Panc1 (cell line): Measurements from ENCODE around the gene HMCES. TPM values are rescaled to one million over a fixed set of nuclear protein-coding genes. Genes with fewer than 3 reads are reported as not detected.
A peak's percentile ranks its signal among the peaks of the same experiment; 100 is the strongest.

Source experiments
- ATAC-seq: fragments of 200-7000 bp; cut with Tn5 transposase; 2 replicates; pipeline ENCODE4 v1.9.1; 2020; ENCODE audit warnings: mild to moderate bottlenecking, moderate library complexity
- BruUV-seq: library from RNA; stranded (reverse); fragments of 400-500 nt; replicated peaks from 2 replicates; lab custom pipeline; 2021; lab: Mats Ljungman, UMichigan
- CTCF ChIA-PET: fragments of 300-600 bp; sonication (Branson Sonifier 250); formaldehyde crosslinking; loops from one replicate; lab custom pipeline; 2022; ENCODE audit warnings: antibody characterized with exemption; lab: Charles Lee
- POLR2A ChIA-PET: fragments of 300-600 bp; sonication (Branson Sonifier 250); formaldehyde crosslinking; loops from one replicate; lab custom pipeline; 2022; ENCODE audit warnings: antibody characterized with exemption; lab: Charles Lee
- DNase-seq: peaks from one replicate; pipeline ENCODE4 v3.0.0-alpha.2; 2010; ENCODE audit warnings: low read depth, low spot score
- H3K27ac ChIP-seq: 2 replicates; pipeline ENCODE4 v1.5.1; 2011; ENCODE audit warnings: mild to moderate bottlenecking, low read length, inconsistent platforms
- H3K27me3 ChIP-seq: fragments of 200-500 bp; sonication (Bioruptor generic); 2 replicates; pipeline ENCODE4 v1.6.0; 2014; ENCODE audit warnings: low read length, inconsistent platforms; ENCODE audit not compliant: control insufficient read depth, insufficient read depth
- H3K36me3 ChIP-seq: fragments of 200-500 bp; sonication (Bioruptor generic); 2 replicates; pipeline ENCODE4 v1.5.1; 2014; ENCODE audit warnings: inconsistent platforms, mild to moderate bottlenecking, low read length, moderate library complexity; ENCODE audit not compliant: control insufficient read depth, insufficient read depth
- H3K4me1 ChIP-seq: 2 replicates; pipeline ENCODE4 v1.5.1; 2011; ENCODE audit warnings: inconsistent platforms, mild to moderate bottlenecking, low read length, moderate library complexity; ENCODE audit not compliant: control insufficient read depth, insufficient read depth
- H3K4me3 ChIP-seq, 2 experiments: 2 replicates each; pipeline ENCODE4 v1.5.1; 2011 to 2012; ENCODE audit warnings: low read depth in 2 of 2, low read length in 2 of 2, mild to moderate bottlenecking in 2 of 2, inconsistent platforms in 1 of 2, moderate library complexity in 1 of 2
- H3K9me3 ChIP-seq: fragments of 200-500 bp; sonication (Bioruptor generic); 2 replicates; pipeline ENCODE4 v1.5.1; 2014; ENCODE audit warnings: low read depth, mild to moderate bottlenecking, inconsistent platforms, low read length, moderate library complexity; ENCODE audit not compliant: control insufficient read depth, insufficient read depth
- CTCF ChIP-seq: fragments of 450-650 bp; IDR thresholded peaks from 2 replicates; pipeline ENCODE4 v1.5.1; 2017; ENCODE audit warnings: mild to moderate bottlenecking
- POLR2AphosphoS5 ChIP-seq: IDR thresholded peaks from 2 replicates; pipeline ENCODE4 v1.6.1; 2012; ENCODE audit warnings: mild to moderate bottlenecking, low read depth, low read length, moderate library complexity
- REST ChIP-seq, 2 experiments: IDR thresholded peaks; 2 replicates each; pipeline ENCODE4 v1.6.1; 2011 to 2012; ENCODE audit warnings: low read depth in 2 of 2, control low read depth in 1 of 2, low read length in 1 of 2, mild to moderate bottlenecking in 1 of 2, moderate library complexity in 1 of 2; ENCODE audit not compliant: insufficient read depth in 1 of 2
- SIN3A ChIP-seq: IDR thresholded peaks from 2 replicates; pipeline ENCODE4 v1.6.1; 2012; ENCODE audit warnings: low read depth, mild to moderate bottlenecking, low read length, moderate library complexity, borderline replicate concordance; ENCODE audit not compliant: insufficient read depth
- TCF7L2 ChIP-seq: IDR thresholded peaks from 2 replicates; pipeline ENCODE4 v1.6.1; 2011; ENCODE audit warnings: mild to moderate bottlenecking, low read depth, low read length, inconsistent platforms
- in situ Hi-C: cut with HindIII; loops from 2 replicates; pipeline ENCODE4 v1.10.0; 2016; ENCODE audit warnings: low sequenced_read_pairs, low pct_unique_long_range_greater_than_20kb
- intact Hi-C: fragments of 100-400 bp; cut with micrococcal nuclease; formaldehyde crosslinking; loops from one replicate; pipeline ENCODE4 v1.10.0; 2022; ENCODE audit not compliant: unreplicated experiment
- total RNA-seq: library from RNA; stranded (reverse); gene quantifications from one replicate; pipeline ENCODE4 v1.2.1, GENCODE V29; 2021; ENCODE audit not compliant: unreplicated experiment

The HMCES gene
- total RNA-seq, 1 experiment from 2014 or later, result 94.6 TPM

GRCh38 chr3:129277829-129278271 lies 820 bp upstream of the HMCES start:
- BruUV-seq, result no TSS peak
- ChIA-PET POLR2A (interaction anchor here (0.9 kb wide), 1 partner anchor 17 kb away, joined by 3 read pairs; no protein-coding TSS in a partner anchor), CTCF (no interaction called here)

More at GRCh38 chr3:129277829-129278271, 820 bp upstream of the HMCES start:
- DNase-seq (no peak), ATAC-seq (peak; percentile 16; the same call in 1 of the 2 replicates)
- Histone ChIP-seq H3K4me3 (peak overlapping the region in 1 of 2 experiments; percentile 96; a peak in 2 of 4 replicates), H3K4me1 (peaks cover 17% of the 10 kb centered on the region), H3K27ac (peak overlapping the region; percentile 94), H3K27me3 (no peaks in the 10 kb centered on the region), H3K9me3 (no peaks in the 10 kb centered on the region), H3K36me3 (peaks cover 23% of the 10 kb centered on the region)
- TF ChIP-seq TCF7L2, result no peak
- TF ChIP-seq POLR2AphosphoS5, result no peak
- TF ChIP-seq SIN3A, result no peak
- no peak for TF ChIP-seq REST (IDR thresholded peaks at IDR 0.05; ENCODE audit: insufficient read depth in 1 of 2, low read depth in 2 of 2, low read length in 1 of 2)
- TF ChIP-seq CTCF, result no peak
- intact Hi-C loops, result no loop called here
- in situ Hi-C loops, result no loop called here
